Kidney epithelial cell (primary cell): ENCODE measurements around the gene C2CD5. TPM values are rescaled to one million over a fixed set of nuclear protein-coding genes. Genes with fewer than 3 reads are reported as not detected.
A peak's percentile ranks its signal among the peaks of the same experiment; 100 is the strongest.
"Not testable (repeated sequence)": the region's sequence is repeated elsewhere in the genome, so short reads cannot be mapped to it uniquely, and the experiment has no call there.

Source experiments
- DNase-seq: peaks from one replicate; pipeline ENCODE4 v3.0.0-alpha.2; 2010; ENCODE audit warnings: low read depth
- H3K27me3 ChIP-seq: 2 replicates; pipeline ENCODE4 v1.6.0; 2011; ENCODE audit warnings: low read length; ENCODE audit not compliant: control insufficient read depth, insufficient read depth
- H3K36me3 ChIP-seq: 2 replicates; pipeline ENCODE4 v1.5.1; 2011; ENCODE audit warnings: low read length; ENCODE audit not compliant: control insufficient read depth, insufficient read depth
- H3K4me3 ChIP-seq: 2 replicates; pipeline ENCODE4 v1.5.1; 2011; ENCODE audit warnings: low read depth, mild to moderate bottlenecking, control low read depth, low read length
- total RNA-seq: library from RNA; depleted of rRNA; stranded (reverse); fragments of >200 nt; gene quantifications from 2 replicates; pipeline ENCODE4 v1.2.3, GENCODE V29; 2015
- TF ChIP-seq, protein P1 (sequence below): IDR thresholded peaks from 2 replicates; pipeline ENCODE4 v1.5.1; 2011; ENCODE audit warnings: mild to moderate bottlenecking, moderate library complexity, low read length, control low read depth, inconsistent platforms; ENCODE audit not compliant: insufficient read depth, poor library complexity, severe bottlenecking

The C2CD5 gene
- total RNA-seq, 1 donor from 2014 or later, result 19.3 TPM

DNA sequence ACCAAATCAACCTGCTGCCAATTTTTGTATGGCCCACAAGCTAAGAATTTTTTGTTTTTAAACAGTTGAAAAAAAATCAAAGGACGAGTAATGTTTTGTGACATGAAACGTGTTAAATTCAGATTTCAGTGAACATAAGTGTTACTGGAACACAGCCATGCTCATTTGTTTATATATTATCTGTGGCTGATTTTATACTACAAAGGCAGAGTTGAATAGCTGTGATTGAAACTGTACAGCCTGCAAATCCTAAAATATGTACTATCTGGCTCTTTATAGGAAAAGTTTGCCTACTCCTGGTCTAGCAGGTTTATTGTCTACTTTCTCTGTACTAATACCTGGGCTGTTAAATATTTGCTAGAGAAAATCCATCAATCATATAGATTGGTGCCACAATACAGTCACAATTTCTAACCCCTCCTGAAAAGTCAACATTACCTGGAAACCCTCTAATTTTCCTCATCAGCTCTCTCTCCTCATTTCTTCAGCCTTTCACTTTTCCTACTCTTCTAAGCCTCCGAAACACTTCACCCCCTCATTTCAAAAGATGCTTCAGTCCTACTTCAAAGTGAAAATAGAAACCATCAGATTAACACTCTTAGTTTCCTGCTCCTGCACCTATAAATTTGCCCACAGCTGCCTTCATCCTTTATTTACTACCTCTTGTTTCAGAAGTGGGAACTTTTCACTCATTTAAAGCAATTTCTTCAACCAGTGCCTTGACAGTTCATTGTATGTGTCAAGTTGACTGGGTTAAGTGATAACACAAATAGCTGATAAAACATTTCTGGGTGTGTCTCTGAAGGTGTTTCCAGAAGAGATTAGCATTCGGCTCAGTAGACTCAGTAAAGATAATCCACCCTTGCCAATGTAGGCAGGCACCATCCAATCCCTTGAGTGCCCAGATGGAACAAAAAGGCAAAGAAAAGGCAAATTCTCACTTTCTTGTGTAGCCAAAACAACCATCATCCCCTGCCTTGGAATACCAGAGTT is 18.0 kb upstream of the C2CD5 start:
- Histone ChIP-seq H3K36me3 (no peaks in the 10 kb centered on the region), H3K27me3 (no peaks in the 10 kb centered on the region), H3K4me3 (no peak overlapping the region)
- no peak for DNase-seq
- TF ChIP-seq, protein P1, sequence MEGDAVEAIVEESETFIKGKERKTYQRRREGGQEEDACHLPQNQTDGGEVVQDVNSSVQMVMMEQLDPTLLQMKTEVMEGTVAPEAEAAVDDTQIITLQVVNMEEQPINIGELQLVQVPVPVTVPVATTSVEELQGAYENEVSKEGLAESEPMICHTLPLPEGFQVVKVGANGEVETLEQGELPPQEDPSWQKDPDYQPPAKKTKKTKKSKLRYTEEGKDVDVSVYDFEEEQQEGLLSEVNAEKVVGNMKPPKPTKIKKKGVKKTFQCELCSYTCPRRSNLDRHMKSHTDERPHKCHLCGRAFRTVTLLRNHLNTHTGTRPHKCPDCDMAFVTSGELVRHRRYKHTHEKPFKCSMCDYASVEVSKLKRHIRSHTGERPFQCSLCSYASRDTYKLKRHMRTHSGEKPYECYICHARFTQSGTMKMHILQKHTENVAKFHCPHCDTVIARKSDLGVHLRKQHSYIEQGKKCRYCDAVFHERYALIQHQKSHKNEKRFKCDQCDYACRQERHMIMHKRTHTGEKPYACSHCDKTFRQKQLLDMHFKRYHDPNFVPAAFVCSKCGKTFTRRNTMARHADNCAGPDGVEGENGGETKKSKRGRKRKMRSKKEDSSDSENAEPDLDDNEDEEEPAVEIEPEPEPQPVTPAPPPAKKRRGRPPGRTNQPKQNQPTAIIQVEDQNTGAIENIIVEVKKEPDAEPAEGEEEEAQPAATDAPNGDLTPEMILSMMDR, result no peak

- H3K36me3 ChIP-seq, H3K4me3 ChIP-seq, DNase-seq, H3K27me3 ChIP-seq: not testable (repeated sequence)
These were observed 10.4 kb upstream of the C2CD5 start for GRCh38 chr12:22554750-22555149.

GRCh38 chr12:22551624-22552023 is 7.3 kb upstream of the C2CD5 start:
- no peak for DNase-seq
- TF ChIP-seq, protein P1, result no peak
- no peak overlapping the region for H3K4me3 ChIP-seq
- no peaks in the 10 kb centered on the region for H3K36me3 ChIP-seq
- H3K27me3 ChIP-seq, result no peaks in the 10 kb centered on the region

DNA sequence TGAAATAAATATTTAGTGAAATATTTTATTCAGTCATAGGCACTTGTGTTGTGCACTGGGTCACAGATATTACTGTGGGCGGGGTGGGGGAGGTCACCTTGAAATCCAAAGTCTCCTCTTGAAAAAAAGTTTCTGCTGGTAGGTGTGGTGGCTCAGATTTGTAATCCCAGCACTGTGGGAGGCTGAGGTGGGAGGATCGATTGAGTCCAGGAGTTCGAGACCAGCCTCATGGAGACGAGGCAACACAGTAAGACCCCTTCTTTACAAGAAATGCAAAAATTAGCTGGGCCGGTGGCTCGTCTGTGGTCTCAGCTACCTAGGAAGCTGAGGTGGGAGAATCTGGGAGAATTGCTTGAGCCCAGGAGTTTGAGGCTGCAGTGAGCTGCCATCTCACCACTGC is 913 bp upstream of the C2CD5 start:
- H3K36me3 ChIP-seq, result no peaks in the 10 kb centered on the region
- DNase-seq, result no peak
- no peaks in the 10 kb centered on the region for H3K27me3 ChIP-seq
- TF ChIP-seq, protein P1, result no peak
- H3K4me3 ChIP-seq, result no peak overlapping the region

- TF ChIP-seq, protein P1, result no peak
- H3K36me3 ChIP-seq, result no peaks in the 10 kb centered on the region
- peak overlapping the region; percentile 85 for H3K4me3 ChIP-seq
- H3K27me3 ChIP-seq, result no peaks in the 10 kb centered on the region
- no peak for DNase-seq
These were observed 900 bp downstream of the C2CD5 start for GRCh38 chr12:22543246-22544037.

DNA sequence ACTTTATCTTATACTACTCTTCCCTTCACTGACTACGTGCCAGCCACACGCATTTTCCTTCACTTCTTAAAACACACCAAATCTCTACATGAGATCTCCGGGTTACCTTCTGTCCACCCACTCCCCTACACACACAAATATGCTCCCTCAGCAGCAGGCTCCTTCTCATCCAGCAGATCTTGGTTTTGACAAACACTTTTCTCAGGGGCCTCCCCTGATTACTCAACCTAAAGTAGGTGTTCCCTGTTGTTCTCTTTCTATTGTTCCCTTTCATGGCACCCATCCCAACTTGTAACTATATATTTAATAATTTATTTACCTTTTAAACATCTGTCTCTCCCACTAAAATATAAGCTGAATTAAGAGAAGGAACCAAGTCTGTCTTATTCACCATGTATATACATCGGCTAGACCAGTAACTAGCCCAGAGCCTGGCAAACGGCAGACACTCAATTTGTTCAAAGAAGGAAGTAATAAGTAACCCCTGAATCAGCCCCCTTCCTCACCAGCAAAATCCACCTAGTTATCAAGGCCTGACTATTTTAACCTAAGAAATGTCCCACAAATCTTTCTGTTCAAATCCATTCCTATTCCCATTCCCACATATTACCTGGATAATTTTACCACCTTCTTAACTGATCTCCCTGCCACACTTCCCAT is 2.7 kb downstream of the C2CD5 start:
- Histone ChIP-seq H3K36me3 (no peaks in the 10 kb centered on the region), H3K4me3 (no peak overlapping the region), H3K27me3 (no peaks in the 10 kb centered on the region)
- TF ChIP-seq, protein P1, result no peak
- no peak for DNase-seq
